EH (cell line): ENCODE data around the gene SENP2.
"Not testable (repeated sequence)": the region's sequence is repeated elsewhere in the genome, so short reads cannot be mapped to it uniquely, and the experiment has no call there.

Experiments
- DNase-seq: peaks from one replicate; pipeline ENCODE4 v3.0.0-alpha.2; 2015; ENCODE audit warnings: low read depth

SENP2 gene

GRCh38 chr3:185585859-185586685 lies at the start of gene SENP2:
Gene SENP2 (plus strand): TSS chr3:185586295. CDS start chr3:185586414, 119 bp downstream.
- DNase-seq = peak; percentile 99

DNA sequence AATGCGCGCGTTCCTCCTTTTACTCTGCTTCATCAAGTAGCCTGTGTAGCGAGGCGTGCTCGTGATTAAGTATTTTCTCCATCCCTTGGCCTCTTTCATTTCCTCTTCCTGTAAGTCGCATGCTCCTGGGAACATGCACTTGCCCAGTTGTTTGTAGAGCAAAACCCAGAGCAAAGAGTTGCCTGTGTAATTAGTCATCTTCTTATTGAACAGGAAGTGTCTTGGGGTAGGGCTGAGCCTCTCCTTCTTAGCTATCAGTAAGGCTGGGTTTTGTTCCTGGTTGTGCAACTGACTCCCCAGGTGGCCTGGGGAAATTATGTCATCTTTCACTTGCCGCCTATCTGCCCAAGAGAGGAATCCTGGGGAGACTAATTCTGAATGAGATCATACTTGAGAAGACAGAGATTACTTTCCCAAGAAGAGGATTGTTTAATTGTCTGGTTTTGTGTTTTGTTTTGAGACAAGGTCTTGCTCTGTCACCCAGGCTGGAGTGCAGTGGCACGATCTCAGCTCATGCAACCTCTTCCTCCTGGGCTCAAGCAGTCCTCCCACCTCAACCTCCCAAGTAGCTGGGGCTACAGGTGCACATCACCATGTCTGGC lies 48.6 kb upstream of the SENP2 start:
- peak; percentile 78 for DNase-seq

DNA sequence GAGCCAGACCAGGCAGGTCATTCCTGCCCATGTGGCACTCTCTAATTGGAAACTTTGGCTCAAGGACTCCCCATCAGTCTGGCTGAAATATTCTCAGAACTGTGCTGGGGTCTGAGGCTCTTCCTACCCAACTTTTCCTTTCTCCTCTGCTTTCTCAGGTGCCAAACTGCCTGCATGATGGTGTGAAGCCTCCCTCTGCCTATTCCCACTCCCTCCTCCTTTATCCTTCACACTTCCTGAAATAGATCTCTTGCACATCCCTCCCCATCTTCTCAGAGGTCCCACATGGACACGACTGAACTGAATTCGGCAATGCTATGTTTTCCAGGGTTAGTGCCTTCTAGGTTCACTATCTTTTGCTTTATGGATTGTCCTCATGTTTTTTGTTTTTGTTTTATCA lies 46.2 kb upstream of the SENP2 start:
- no peak for DNase-seq

DNA sequence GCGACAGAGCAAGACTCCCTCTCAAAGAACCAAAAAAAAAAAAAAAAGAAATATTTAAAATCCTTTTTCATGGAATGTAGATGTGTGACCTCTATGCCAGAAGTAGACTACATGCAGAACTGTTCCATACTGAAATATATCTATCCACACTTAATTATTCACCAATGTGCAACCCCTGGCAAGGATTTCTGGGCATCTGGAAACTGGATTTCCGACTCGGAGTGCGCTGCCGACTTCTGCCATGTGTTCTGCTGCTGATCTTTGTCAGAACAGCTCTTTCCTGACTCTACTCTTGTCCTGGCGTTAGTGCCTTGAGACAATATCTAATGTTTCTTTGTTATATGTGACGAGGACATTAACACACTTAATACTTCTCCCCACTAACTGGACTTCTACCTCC lies 45.4 kb upstream of the SENP2 start:
- DNase-seq = no peak

GRCh38 chr3:185549122-185549521 lies 37.0 kb upstream of the SENP2 start:
- peak; percentile 96 for DNase-seq

GRCh38 chr3:185549651-185550111 lies 36.4 kb upstream of the SENP2 start:
- DNase-seq = peak; percentile 80

- DNase-seq = peak; percentile 37
Observed at GRCh38 chr3:185552358-185552877, 33.7 kb upstream of the SENP2 start, which contains the start of gene LIPH. Gene LIPH (minus strand): TSS chr3:185552588. CDS start chr3:185552471, 117 bp downstream.

DNA sequence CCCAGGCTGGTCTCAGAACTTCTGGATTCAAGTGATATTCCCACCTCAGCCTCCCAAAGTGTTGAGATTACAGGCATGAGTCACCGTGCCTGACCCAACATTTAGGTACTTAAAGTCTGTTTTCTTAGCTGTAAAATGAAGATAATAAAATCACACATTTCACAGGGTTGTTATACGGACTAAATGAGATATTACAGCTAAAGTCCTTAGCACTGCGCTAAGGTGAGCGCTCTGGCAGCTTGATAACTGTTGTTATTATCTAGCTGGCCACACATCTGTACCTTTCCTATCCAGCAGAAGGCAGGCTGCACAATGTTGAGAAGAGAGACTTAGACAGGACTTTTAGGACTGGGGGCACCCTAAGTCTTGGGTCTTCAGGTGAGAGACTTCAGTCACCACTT lies 31.0 kb upstream of the SENP2 start:
- DNase-seq = peak; percentile 22

- DNase-seq = no peak
Observed at GRCh38 chr3:185555860-185556347, 30.2 kb upstream of the SENP2 start.

- not testable (repeated sequence) for DNase-seq
Observed at GRCh38 chr3:185556640-185557039, 29.5 kb upstream of the SENP2 start.

GRCh38 chr3:185558395-185558794 lies 27.7 kb upstream of the SENP2 start:
- no peak for DNase-seq

- no peak for DNase-seq
Observed at GRCh38 chr3:185559706-185560090, 26.4 kb upstream of the SENP2 start.

DNA sequence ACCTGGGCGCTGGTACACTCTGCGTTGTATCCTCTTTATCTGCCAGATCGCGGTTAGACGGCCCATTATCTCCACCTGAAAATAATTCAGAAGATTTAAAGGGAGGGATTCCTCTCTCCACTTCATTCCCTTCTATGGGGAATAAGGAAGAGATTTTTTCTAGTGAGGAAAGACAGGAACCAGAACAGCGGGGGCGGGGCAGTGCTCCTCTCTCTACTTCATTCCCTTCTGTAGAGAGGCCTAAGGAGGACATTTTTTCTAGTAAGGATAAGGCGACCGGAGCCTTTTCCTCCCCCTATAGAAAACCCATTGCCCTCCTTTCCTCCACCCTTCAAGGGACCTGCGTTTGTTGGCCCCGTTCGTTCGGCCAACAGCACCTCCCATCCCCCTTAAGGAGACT lies 25.4 kb upstream of the SENP2 start:
- no peak for DNase-seq

DNA sequence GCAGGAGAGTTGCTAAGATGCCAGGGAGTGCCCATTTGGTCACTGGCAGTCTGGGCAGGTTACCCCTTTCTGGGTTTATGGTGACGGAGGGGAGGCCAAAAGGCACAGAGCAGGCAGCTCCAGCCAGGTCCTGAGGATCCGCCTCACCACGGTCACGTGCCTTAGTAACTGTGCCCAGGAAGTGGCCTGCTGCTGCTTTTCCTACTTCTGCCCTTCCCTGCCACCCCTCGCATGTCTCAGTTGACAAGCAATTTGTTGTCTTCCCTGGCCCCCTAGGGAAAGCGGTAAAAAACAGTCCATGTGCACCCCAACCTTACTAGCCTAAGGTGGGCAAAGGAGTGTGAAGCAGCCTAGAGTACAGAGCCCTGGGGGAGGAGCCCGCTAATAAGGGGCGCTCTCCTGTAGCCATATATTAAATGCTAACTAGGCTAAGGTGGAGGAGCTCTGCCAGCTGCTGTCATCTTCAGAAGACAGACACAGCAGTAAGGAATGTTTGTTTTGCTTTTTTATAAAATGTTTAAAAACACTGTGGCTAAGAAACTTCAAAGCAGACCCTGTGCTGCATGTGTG lies 24.6 kb upstream of the SENP2 start:
- DNase-seq = no peak

- no peak for DNase-seq
Observed at GRCh38 chr3:185561958-185562357, 24.1 kb upstream of the SENP2 start.

DNA sequence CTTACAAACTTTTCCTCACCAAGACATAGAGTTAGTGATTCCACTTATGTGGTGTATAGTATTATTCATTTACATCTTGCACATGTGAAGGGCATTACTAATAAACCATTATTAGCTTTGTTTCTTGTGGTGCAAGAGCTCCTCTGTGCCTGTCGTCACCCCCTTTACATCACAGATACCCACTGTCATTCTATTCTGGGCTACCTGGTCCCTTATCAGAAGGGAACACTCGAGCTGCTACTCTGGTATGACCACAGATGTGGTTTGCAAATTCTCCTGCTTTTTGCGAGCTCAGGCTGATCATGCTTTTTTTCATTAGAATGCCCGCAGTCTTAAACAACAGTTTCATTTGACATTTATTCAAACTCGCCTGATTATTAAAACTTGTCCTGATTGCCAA lies 13.9 kb upstream of the SENP2 start:
- no peak for DNase-seq

GRCh38 chr3:185575108-185575869 lies 10.8 kb upstream of the SENP2 start:
- DNase-seq = peak; percentile 55

GRCh38 chr3:185582236-185582635 lies 3.9 kb upstream of the SENP2 start:
- DNase-seq = no peak

DNA sequence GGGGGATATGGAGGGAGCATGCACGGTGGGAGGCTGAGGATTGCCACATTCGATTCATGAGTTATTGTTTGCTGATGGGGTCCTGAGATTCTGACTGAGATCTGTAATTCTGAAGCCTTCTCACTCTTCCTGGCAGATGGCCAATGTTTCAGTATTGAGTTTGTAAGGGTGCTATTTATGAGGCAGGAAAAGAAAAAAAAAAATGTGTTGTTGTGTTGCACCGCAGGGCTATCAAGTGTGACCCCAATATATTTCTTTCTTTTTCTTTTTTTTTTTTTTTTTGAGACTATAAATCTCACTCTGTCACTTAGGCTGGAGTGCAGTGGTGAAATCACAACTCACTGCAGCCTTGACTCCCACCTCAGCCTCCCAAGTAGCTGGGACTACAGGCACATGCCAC lies 3.2 kb upstream of the SENP2 start:
- no peak for DNase-seq

DNA sequence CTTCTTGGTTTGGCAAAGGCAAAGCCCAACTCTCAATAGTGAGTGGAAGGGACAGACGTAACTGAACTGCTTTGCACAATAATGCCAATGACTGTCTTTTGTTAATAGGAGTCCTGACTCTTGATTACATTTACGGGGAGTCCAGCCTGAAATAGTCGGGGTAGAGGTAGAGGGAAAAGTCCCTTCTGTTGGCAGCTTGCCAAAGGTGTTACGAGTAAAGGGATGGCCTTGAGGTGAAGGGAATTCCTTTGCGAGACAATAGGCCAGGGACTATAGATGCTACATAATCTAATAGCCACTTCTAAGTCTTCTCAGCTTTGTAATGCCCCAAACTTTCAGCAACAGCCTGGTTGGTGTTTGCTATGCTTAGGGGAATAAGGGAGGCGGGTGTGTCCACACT lies 2.2 kb upstream of the SENP2 start:
- no peak for DNase-seq

DNA sequence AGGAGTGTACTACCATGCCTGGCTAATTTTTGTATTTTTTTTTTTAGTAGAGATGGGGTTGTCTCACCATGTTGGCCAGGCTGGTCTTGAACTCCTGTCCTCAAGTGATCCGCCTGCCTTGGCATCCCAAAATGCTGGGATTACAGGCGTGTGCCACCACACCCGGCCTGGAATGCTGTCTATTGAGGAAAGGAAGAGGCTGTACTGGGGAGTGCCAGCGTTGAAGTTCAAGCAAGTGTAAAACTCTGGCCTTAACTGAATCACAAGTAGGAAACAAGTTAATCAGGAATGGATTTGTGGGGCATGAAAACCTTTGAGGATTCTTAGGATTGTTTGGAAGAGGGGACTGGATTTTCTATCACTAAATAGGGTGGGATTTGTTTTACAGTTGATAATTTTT lies 1.4 kb upstream of the SENP2 start:
- DNase-seq = no peak

DNA sequence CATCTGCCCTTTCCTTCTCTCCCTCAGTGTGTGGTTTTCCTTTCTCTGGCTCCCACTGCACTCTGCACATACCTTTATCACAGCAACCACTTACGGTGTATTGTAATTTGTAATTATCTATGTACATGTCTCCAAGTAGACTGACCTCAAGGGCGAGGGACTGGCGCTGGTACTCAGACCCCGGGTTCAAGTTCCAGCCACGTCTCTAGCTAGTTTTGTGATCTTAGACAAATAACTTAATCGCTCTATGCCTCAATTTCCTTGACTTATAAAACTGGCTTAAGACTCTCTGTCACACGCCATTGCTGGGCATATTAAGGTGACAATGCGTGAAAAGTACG lies 607 bp upstream of the SENP2 start:
- DNase-seq = no peak
